HG03039 (cell line): ENCODE results near the gene EFCAB12.
A peak's percentile ranks its signal among the peaks of the same experiment; 100 is the strongest.

Source experiments
- ATAC-seq: cut with Tn5 transposase; IDR thresholded peaks from one replicate; pipeline ENCODE4 v1.9.1; 2021; ENCODE audit warnings: mild to moderate bottlenecking, moderate library complexity; ENCODE audit not compliant: unreplicated experiment

Gene EFCAB12

GRCh38 chr3:129446926-129447325 is 18.5 kb upstream of the EFCAB12 start:
- no peak for ATAC-seq

GRCh38 chr3:129445471-129445870 is 17.0 kb upstream of the EFCAB12 start:
- no peak for ATAC-seq

- ATAC-seq: no peak
Measured at GRCh38 chr3:129442947-129443346, 14.5 kb upstream of the EFCAB12 start.

GRCh38 chr3:129442486-129442885 is 14.1 kb upstream of the EFCAB12 start:
- no peak for ATAC-seq

GRCh38 chr3:129441782-129442181 is 13.3 kb upstream of the EFCAB12 start:
- ATAC-seq: no peak

- no peak for ATAC-seq
Measured at GRCh38 chr3:129441215-129441614, 12.8 kb upstream of the EFCAB12 start.

GRCh38 chr3:129440618-129441190 is 12.3 kb upstream of the EFCAB12 start:
- no peak for ATAC-seq

- peak; percentile 84 for ATAC-seq
Measured at GRCh38 chr3:129439817-129440617, 11.6 kb upstream of the EFCAB12 start, which contains the start of the genes IFT122 and MBD4. IFT122 (plus strand) TSS chr3:129440224; CDS start chr3:129440331, 107 bp downstream. MBD4 (minus strand) TSS chr3:129439948; CDS start chr3:129439833, 115 bp downstream.

GRCh38 chr3:129439226-129439816 is 10.9 kb upstream of the EFCAB12 start:
- ATAC-seq: peak; percentile 4

- no peak for ATAC-seq
Measured at GRCh38 chr3:129435367-129435766, 6.9 kb upstream of the EFCAB12 start.

GRCh38 chr3:129434140-129434539 is 5.7 kb upstream of the EFCAB12 start:
- no peak for ATAC-seq

GRCh38 chr3:129433565-129433964 is 5.1 kb upstream of the EFCAB12 start:
- ATAC-seq: no peak

- ATAC-seq: no peak
Measured at GRCh38 chr3:129432671-129433070, 4.2 kb upstream of the EFCAB12 start.

GRCh38 chr3:129432036-129432435 is 3.6 kb upstream of the EFCAB12 start:
- no peak for ATAC-seq

GRCh38 chr3:129429602-129430001 is 1.2 kb upstream of the EFCAB12 start:
- ATAC-seq: no peak

- no peak for ATAC-seq
Measured at GRCh38 chr3:129429080-129429451, 630 bp upstream of the EFCAB12 start.

GRCh38 chr3:129428007-129428375 is 445 bp downstream of the EFCAB12 start:
- ATAC-seq: no peak

- ATAC-seq: no peak
Measured at GRCh38 chr3:129425619-129426018, 2.8 kb downstream of the EFCAB12 start.

GRCh38 chr3:129425213-129425612 is 3.2 kb downstream of the EFCAB12 start:
- no peak for ATAC-seq

- peak; percentile 63 for ATAC-seq
Measured at GRCh38 chr3:129424185-129424841, 4.1 kb downstream of the EFCAB12 start.

GRCh38 chr3:129422897-129423296 is 5.5 kb downstream of the EFCAB12 start:
- ATAC-seq: no peak
